ENCODE results near the gene GPR156.

GRCh38 chr3:120161902-120162301 is 123.1 kb downstream of the GPR156 start:
- TF ChIP-seq CTCF (IDR thresholded peaks at IDR 0.05): no peak
- TF ChIP-seq POLR2A (IDR thresholded peaks at IDR 0.05): no peak

Measured in lower leg skin (tissue), 3 donors.